Activated CD8-positive, alpha-beta memory T cell treated with anti-CD3 and anti-CD28 coated beads, Interleukin-2, amount 50 U/mL, for 1 hour (primary cell): Measurements from ENCODE around the gene NCOA7.
"Not testable (repeated sequence)": the region's sequence is repeated elsewhere in the genome, so short reads cannot be mapped to it uniquely, and the experiment has no call there.

ENCODE experiments used
- DNase-seq: peaks from one replicate; pipeline ENCODE4 v3.0.0-alpha.2; 2020; ENCODE audit errors: extremely low read depth

Gene NCOA7

DNA sequence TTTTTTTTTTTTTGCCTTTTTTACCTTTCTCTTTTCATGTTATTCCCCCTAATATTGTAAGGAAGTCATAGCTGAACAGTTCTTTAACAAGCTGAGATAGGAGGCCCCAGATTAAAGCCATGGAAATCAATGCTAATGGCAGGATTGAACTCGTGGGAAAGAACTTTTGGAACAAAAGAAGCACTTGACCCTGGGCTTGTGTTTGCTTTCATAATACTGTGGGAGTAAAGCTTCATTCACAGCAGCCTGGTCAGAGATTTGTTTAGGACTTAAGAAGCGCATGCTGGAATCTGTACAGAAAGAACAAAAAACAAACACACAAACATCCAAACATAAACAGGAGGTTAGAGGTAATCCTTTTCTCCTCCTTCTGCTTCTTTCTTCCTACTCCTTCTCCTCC lies 36.2 kb upstream of the NCOA7 start:
- no peak for DNase-seq

DNA sequence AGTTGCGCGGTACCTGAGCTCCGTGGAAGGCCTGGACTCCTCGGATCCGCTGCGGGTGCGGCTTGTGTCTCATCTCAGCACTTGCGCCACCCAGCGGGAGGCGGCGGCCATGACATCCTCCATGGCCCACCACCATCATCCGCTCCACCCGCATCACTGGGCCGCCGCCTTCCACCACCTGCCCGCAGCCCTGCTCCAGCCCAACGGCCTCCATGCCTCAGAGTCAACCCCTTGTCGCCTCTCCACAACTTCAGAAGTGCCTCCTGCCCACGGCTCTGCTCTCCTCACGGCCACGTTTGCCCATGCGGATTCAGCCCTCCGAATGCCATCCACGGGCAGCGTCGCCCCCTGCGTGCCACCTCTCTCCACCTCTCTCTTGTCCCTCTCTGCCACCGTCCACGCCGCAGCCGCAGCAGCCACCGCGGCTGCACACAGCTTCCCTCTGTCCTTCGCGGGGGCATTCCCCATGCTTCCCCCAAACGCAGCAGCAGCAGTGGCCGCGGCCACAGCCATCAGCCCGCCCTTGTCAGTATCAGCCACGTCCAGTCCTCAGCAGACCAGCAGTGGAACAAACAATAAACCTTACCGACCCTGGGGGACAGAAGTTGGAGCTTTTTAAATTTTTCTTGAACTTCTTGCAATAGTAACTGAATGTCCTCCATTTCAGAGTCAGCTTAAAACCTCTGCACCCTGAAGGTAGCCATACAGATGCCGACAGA lies 31.4 kb upstream of the NCOA7 start:
- no peak for DNase-seq

DNA sequence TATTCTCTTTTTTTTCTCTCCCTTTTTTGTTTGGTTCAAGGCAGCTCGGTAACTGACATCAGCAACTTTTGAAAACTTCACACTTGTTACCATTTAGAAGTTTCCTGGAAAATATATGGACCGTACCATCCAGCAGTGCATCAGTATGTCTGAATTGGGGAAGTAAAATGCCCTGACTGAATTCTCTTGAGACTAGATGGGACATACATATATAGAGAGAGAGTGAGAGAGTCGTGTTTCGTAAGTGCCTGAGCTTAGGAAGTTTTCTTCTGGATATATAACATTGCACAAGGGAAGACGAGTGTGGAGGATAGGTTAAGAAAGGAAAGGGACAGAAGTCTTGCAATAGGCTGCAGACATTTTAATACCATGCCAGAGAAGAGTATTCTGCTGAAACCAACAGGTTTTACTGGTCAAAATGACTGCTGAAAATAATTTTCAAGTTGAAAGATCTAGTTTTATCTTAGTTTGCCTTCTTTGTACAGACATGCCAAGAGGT lies 30.8 kb upstream of the NCOA7 start:
- DNase-seq: no peak

GRCh38 chr6:125764121-125764671 lies 26.6 kb upstream of the NCOA7 start:
- no peak for DNase-seq

DNA sequence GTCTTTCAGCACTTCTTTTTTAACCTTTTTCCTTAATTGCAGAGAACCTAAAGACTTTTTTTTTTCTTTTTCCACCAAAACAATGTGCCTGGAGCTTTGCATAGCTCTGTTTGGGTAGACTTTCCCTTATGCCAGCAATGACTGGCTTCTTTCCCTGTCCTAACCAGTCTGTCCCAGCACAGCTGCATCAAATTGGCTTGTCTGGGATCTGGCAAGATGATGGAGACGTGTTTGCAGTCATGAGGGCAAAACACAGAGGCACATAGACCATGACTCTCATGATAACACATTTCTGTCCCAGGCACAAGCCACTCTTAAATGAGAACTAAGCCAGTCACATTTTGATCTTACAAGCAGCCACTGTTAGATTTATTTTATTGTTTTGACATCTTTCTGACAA lies 24.8 kb upstream of the NCOA7 start:
- DNase-seq: no peak

- no peak for DNase-seq
These were observed 24.1 kb upstream of the NCOA7 start for GRCh38 chr6:125766641-125767040.

DNA sequence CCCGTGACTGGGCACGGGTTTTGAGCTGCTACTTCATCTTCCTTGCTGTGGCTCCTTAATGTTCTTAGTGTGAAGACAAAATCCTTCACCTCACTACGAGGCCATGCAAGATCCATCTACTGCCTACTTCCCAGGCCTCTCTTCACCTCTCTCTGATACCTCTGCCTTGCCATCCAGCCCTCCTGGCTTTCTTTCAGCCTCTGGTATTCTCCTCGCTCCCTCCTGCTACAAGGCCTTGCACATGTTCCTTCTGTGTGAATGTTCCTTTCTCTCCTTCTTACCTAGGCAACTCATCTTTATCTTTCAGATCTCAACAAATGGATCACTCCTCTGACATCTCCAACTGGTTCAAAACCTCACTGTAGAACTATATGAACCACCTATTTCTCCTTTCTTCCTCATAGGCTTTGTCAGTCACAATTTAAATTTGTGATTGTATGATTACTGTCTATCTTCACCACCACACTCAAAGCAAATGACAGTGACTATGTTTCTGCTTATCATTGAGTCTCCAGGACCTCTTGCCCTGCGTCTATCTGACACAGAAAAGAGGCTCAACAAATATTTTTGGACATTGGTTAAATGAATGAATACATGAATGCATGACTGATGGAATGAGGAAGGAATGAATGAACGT lies 21.5 kb upstream of the NCOA7 start:
- no peak for DNase-seq

DNA sequence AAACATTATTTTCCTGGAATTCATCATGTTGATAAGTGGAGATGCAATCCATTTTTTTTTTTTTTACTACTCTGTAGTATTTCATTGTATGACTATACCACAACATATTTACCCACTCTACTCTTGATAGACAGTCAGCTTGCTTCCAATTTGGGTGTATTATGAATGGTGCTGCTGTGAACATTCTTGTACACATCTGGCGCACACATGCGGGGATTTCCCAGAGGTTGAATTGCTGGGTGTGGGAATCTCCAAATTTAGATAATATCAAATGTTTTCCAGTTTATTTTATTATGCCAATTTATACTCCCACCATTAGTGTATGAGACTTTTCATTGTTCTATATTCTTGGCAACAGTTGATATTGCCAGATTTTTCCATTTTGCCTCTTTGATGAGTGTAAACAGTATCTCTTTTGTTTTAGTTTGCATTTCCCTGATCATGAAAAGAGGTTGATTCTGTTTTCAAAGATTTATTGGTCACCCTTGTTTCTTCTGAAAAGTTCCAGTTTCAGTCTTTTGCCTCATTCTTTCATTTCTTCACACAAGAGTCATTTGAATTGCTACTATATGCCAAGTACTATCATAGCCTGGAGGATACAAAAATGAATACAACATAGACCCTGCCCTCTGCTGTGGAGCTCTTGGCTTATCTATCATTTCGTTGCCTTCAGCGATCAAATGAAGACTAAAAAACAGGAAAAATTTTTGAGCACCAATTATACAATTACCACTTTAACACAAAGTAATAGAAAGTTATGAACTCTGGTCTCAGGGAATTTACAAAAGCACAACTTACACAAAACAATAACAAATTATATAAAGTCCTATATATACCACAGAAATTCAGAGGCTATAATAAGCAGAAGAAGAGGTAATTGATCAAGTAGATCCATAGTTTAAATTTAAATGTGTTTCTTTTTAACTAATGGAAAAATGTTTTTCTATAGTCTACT lies 17.1 kb upstream of the NCOA7 start:
- no peak for DNase-seq

GRCh38 chr6:125776107-125776826 lies 14.5 kb upstream of the NCOA7 start:
- not testable (repeated sequence) for DNase-seq

- peak; percentile 59 for DNase-seq
These were observed 10.7 kb upstream of the NCOA7 start for GRCh38 chr6:125779924-125780539.

GRCh38 chr6:125780540-125781313 lies 10.0 kb upstream of the NCOA7 start:
- no peak for DNase-seq

- no peak for DNase-seq
These were observed 9.4 kb upstream of the NCOA7 start for GRCh38 chr6:125781314-125781868.

DNA sequence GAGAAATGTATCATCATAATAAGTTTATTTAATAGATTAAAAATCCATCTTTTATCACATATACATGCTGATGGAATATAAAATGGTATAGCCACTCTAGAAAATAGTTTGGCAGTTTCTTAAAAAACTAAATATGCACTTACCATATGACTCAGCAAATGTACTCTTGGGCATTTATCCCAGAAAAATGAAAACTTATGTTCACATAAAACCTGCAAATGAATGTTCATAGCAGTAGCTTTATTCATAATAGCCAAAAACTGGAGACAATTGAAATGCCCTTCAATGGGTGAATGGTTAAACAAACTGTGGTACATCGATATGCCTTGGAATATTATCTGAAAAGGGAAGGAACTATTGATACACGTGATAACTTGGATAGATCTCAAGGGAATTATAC lies 6.4 kb upstream of the NCOA7 start:
- DNase-seq: no peak

DNA sequence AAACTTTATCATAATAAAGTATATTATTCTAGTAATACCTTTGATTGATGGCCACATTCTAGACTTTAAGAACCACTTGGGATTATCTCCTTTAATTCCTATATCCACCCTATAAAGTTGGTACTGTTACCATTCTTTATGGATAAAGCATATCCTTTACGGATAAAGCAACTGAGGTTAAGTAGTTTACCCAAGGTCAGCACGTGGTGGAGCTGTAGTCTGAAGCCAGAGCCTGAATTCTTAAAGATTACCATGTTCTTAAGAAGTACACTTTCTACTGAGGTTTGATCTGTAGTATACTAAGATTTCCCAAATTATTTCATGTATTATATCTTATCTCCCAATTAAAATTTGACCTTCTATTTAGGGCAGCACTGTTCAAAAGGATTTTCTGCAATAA lies 3.0 kb upstream of the NCOA7 start:
- no peak for DNase-seq

GRCh38 chr6:125789167-125789566 lies 1.6 kb upstream of the NCOA7 start:
- no peak for DNase-seq

- DNase-seq: no peak
These were observed 993 bp upstream of the NCOA7 start for GRCh38 chr6:125789576-125790357.

DNA sequence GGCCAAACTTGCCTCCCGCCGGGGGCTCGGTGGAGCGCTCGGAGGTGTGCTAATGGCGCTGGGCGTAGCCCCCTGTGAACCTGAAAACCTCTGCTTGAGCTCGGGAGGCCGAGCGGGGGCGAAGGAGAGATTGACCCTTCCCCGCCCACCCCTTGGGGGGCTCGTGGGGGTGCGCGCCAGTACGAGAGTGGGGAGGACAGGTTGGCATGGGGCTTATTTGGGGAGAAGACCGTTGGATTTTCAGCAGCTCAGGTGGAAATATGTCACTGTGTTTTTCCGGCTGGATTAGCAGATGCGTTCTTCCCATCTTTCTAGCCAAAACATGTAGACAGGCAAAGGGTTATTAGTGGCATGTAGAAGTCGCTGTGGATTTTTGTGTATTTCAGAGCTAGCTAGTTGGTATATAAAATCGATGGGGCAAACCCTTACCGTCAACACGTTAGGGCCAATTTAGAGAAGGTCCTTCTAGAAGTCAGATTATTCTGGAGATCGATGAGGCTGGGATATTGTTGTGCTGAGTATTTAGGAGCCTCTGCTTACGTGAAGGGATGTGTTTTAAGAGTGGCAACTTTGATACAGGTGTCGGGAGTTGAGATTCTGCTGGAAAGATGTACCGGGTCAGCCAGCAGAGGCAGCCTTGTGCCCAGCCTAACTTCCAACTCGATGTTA lies 525 bp downstream of the NCOA7 start:
- DNase-seq: no peak

GRCh38 chr6:125791820-125792165 lies 1.0 kb downstream of the NCOA7 start:
- no peak for DNase-seq

DNA sequence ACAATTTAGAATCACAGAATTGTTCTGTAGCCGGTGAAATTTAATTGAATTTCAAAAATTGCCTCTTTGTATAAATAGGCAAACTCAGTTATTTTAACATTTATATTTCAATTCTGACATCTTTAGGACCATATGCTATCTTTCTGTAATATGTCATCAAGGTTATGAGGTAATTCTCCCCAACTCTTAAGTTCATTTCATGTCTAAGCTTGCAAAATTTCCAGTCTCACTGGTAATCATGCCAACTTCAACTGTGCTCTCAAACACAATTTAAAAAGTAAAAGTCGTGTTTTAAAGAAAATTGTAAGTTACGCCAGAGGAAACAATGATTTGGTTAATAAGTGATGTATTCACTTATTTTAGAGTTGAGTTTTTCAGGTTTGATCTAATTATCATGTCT lies 1.4 kb downstream of the NCOA7 start:
- DNase-seq: no peak
